AG20443 (cell line): Measurements from ENCODE around the gene TMEM239.
"Not testable (repeated sequence)": the region's sequence is repeated elsewhere in the genome, so short reads cannot be mapped to it uniquely, and the experiment has no call there.

Experiments used
- DNase-seq: peaks from one replicate; pipeline ENCODE4 v3.0.0; 2012; ENCODE audit warnings: low spot score, mixed read lengths

TMEM239 gene

DNA sequence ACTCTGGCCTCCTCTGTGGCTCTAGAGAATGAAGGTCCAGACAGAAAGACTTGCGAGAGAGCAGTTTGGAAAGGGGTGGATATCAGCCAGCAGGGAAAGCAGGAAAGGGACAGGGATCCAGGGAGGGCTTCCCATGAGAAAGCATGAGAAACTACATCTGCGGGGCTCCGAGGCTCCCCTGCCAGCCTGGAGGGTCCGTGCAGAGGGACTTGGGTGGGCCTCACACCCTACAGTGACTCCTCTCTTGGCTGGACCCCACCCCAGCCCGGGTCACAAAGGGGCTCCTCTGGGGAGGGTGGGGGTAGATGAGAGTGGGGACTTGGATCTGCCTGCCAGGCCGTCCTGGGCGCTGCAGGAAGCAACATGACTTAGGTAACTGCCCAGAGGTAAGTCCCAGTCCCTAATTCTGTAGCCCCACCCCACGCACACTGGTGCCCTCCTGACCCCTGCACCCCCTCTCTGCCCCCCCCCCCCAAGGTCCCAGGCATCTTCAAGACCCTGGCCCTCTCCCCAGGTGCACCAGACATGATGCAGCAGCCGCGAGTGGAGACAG lies at the start of gene TMEM239:
Gene TMEM239 (plus strand): TSS at position 335 of the 553 bp plus-strand sequence. CDS start 191 bp downstream, at position 526.
- DNase-seq = no peak

DNA sequence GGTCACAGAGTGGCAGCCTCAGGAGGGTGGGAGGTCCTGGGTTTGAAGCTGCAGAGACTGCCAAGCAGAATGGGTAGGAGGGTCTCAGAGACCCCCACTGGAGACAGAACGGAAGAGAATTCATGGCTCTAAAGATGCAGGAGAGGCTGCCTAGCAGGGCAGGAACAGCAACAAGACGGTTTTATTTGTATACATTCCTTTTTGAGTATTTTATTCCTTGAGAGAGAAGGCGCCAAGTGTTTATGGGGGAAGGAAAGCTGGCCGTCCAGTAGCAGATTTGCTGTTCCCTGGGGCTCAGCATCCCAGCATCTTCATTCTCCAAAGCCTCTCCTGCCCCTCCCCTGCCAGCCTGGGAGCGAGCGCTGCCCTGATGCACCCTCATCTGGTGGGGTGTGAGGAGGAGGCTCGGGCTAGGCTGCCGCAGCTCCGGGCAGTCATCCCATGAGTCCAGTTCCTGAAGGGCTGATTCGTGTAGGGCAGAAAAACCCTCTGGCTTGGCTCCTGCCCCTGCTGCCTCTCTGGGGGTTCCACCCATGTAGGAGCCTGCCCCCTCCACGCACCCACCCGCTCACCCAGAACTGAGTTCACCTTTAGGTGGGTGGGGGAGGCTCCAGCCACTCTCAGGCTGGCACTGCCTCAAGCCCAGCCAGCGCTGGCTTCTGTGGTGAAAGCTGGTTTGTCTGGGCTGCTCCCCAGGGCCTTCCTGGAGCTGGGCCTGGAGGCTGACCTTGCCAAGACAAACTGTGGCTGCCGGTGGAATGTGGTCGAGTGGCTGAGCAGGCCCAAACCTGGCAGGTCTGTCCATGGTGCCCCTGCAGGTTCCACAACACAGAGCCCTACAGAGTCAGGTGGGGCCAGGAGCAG lies 48.2 kb upstream of the TMEM239 start:
- DNase-seq = peak; percentile 80

DNA sequence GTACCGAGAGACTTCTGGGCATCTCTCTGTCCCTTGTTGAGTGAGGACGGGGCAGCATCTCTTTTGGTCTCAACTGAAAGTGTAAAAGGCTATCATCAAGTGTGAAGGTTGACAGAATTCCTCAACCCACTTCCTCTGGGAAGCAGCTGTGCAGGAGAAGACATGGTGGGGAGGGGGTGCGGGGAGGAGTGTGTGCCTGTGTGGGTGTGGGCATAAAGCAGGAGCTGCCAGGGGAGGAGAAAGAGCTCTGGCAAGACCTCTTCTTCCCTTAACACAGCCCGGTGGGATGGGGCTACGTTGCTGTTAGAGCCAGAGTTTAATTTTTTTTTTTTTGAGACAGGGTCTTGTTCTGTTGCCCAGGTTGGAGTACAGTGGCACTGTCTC lies 47.5 kb upstream of the TMEM239 start:
- no peak for DNase-seq

DNA sequence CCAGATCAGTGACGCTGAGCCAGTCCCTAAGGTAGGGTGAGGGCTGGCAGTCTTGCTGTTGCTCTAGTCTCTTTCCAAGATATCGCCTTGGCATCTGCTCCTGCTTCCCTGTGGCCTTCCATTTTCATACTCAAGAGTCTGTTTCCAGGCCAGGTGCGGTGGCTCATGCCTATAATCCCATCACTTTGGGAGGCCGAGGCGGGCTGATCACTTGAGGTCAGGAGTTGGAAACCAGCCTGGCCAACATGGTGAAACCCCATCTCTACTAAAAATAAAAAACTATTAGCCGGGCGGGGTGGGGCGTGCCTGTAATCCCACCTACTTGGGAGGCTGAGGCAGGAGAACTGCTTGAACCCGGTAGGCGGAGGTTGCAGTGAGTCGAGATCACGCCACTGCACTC lies 46.1 kb upstream of the TMEM239 start:
- DNase-seq = not testable (repeated sequence)

DNA sequence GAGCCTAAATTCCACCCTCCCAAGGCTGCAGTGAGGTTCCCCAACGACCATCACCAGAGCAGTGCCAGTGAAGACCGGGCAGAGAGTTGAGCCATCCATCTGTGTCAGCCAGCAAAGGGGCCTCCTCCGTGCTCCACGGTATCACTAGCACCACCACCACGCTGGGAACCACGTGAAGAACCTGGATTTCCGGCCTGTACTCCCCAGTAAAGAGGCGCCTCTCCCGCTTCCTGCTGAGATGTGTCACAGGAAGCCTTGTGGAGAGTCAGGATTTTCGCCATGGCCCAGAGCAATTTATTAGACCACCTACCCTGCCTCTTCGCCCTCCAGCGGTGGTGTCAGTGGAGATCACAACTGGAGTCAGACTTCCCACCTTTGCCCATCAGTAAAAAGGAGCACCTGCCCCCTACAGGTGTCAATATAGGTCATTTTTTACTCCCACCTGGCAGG lies 44.5 kb upstream of the TMEM239 start:
- peak; percentile 5 for DNase-seq

DNA sequence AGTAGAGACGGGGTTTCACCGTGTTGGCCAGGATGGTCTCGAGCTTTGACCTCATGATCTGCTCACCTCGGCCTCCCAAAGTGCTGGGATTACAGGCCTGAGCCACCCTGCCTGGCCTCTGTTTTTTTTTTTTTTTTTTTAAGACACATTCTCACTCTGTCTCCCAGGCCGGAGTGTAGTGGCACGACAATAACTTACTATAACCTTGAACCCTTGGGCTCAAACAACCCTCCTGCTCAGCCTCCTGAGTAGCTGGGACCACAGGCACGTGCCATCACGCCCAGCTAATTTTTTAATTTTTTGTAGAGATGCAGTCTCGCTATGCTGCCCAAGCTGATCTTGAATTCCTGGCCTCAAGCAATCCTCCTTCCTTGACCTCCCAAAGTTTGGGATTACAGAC lies 42.4 kb upstream of the TMEM239 start:
- no peak for DNase-seq

DNA sequence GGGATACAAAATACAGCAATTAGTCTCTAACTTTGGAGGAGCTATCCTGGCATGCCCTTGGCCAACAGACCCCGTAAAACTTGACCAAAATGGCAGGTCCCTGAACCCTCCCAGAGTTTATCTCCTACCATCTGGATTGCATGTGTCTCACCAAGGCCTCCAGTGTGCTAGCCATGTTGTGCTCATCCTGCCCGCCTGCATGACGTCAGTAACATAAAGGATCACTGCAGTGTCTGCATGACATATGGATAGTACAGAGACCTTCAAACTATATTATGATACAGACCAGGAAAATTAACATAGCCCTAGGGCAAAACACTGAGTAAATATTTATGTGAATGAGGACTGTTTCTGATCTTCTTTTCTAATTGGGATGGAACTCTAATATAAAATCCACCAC lies 41.0 kb upstream of the TMEM239 start:
- DNase-seq = no peak

DNA sequence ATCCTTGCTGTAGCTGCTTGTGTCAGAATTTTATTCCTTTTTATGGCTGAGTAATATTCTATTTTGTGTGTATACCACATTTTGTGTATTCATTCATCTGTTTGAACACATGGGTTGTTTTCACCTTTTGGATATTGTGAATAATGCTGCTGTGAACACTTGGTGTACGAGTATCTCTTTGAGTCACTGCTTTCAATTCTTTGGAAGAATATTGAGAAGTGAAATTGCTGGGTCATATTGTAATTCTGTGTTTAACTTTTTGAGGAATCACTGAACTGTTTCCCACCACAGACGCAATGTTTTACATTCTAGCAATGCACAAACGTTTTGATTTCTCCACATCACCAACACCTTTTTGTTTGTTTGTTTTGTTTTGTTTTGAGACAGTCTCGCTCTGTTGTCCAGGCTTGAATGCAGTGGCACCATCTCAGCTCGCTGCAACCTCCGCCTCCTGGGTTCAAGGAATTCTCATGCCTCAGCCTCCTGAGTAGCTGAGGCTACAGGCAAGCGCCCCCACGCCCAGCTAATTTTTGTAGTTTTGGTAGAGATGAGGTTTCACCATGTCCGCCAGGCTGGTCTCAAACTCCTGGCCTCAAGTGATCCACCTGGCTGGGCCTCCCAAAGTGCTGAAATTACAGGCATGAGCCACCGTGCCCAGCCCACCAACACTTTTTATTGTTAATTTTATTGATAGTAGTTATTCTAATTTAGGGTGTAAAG lies 37.4 kb upstream of the TMEM239 start:
- no peak for DNase-seq

DNA sequence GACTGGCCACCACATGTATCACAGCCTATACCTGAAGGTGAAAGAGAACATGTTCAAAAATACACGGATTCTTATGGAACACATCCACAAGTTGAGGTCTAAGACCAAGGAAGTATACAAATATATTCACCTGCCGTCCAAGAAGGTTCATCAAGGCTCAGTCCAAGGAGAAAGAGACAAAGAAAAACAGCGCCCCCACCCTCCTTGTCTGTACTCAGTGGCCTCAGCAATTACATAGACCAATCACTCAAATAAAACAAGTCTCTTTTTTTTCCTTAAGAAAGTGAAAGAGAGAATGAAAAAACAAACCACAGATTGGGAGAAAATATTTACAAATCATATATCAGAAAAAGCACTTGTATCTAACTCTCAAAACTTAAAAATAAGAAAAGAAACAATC lies 35.2 kb upstream of the TMEM239 start:
- no peak for DNase-seq

DNA sequence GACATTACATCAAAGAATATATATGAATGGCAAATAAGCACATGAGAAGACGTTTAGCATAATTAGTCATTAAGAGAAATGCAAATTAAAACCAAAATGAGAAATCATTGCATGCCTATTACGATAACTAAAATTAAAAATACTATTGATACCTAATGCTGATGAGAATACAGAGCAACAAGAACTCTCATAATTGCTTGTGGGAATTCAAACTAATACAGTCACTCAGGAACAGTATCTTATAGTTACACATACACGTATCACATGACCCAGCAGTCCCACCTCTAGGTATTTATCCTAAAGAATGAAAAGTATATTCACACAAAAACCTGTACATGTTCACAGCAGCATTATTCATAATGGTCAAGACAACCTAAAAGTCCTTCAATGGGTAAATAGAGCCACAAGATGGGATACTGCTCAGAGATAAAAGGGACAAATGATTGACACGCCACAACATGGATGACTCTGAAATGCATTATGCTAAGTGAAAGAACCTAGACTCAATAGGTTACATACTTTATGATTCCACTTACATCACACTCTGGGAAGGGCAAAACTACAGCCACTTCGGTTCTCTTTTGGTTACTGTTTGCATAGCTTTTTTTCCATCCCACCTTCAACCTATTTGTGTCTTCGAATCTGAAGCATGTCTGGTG lies 32.1 kb upstream of the TMEM239 start:
- no peak for DNase-seq

DNA sequence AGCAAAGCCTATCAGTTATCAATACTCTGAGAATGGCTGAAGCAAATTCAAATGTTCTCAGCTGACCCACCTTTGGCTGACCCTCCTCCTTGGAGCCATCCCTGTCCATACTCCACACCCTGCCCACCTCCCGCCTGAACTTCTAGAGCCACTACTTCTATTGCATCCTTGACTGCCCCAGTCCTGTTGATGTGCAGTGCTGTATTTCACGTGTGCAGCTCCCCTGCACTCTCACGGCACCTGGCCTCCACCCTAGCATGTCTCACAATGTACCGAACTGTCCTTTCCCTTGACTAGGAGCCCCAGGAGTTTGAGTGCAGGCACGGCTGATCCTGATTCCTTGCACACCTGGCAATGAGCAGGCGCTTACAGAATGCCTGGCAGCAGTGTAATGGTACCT lies 22.7 kb upstream of the TMEM239 start:
- peak; percentile 3 for DNase-seq

DNA sequence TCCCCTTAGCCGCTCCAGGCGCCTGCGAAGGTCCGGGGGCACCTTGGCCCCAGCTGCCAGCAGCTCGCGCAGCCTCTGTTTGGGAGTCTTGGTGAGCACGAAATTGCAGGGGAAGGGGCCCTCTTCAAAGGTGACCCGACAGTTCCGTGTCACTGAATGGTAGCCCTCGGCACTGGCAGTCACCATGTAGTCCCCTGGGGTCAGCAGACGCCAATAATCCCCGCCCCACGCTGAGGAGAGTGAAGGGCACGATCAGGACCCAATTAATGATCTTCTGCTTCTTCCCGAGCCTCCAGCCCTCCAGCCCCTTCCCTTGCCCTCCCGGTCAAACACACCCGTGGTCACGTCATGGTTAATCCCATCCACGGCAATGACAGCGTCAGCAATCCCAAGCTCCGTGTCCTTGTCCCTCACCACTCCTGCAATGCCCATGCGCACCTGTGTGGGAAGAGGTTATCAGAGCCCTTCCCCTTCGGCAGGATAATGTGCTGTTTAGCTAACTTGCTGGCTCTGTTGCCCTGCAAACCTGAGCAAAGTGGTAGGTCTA lies 21.9 kb upstream of the TMEM239 start:
- peak; percentile 6 for DNase-seq

DNA sequence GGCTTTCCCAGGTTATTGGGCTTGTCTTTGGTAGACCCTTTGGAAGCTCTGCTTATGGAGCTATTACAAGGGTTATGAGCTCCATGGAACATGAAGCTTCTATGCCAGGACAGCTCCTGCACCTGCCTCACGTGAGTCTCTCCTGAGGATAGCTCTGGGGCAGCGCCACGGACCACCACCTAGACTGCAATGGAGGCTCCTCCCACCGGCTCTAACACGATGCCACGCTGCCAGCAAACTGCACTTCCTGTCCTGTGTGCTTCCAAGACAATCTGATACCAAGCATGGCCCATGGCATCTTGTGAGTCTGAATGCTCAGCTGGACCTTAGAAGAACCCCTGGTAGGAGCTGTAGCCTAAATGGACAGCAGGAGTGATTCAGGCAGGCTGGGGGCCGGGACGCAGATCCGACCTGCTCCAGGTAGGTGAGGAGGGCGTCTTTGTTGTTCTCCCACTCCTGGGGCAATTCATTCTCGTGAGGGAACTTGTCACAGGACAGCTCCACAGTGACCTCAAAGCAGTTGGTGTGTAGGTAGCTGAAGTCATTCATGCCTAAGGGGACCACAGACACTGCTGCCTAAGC lies 21.2 kb upstream of the TMEM239 start:
- DNase-seq = peak; percentile 5

DNA sequence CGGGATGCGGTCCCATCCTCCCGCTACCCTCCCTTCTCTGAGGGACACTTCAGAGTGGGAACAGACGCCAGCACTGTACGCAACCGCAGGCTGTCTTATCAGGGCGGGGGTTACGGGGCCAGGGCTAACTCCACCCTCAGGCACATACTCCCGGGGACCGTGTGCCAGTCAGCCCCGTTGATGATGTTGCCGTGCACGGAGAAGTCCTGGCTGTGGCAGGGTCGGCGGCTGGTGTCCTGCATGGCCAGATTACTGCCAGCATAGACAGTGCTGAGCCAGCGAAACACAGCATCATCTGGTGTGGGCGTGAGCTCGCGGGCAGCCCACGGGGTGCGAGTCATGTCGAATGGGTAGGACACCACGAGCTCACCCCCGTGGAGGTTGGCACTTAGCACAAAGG lies 20.7 kb upstream of the TMEM239 start:
- DNase-seq = peak; percentile 5

DNA sequence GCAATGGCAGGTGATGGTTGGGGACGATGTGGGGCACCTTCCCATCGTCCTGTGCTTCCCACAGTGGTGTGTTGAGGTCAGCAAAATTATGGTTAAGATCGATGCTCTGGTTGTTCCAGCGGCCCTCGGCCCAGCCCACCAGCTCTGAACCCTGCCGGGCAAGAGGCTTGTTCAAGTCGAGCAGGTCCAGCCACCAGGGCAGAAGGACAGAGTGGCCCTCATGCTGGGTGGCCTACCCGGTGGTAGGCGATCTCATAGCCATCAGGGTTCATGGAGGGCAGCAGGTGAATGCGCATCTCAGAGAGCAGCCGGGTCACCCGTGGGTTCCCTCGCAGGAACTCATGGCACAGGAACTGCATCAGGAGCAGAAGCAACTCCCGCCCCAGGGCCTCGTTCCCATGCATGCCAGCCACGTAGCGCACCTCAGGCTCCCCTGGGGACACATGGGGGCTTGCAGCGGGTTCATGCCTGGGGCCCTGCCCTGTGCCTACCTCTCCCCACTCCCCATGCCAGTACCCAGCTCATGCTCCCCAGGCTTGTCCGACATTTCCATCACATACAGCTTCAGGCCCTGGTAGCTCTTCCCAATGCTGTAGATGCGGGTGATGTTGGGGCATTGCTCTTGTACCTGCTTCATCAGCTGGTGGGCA lies 20.0 kb upstream of the TMEM239 start:
- DNase-seq = peak; percentile 4

DNA sequence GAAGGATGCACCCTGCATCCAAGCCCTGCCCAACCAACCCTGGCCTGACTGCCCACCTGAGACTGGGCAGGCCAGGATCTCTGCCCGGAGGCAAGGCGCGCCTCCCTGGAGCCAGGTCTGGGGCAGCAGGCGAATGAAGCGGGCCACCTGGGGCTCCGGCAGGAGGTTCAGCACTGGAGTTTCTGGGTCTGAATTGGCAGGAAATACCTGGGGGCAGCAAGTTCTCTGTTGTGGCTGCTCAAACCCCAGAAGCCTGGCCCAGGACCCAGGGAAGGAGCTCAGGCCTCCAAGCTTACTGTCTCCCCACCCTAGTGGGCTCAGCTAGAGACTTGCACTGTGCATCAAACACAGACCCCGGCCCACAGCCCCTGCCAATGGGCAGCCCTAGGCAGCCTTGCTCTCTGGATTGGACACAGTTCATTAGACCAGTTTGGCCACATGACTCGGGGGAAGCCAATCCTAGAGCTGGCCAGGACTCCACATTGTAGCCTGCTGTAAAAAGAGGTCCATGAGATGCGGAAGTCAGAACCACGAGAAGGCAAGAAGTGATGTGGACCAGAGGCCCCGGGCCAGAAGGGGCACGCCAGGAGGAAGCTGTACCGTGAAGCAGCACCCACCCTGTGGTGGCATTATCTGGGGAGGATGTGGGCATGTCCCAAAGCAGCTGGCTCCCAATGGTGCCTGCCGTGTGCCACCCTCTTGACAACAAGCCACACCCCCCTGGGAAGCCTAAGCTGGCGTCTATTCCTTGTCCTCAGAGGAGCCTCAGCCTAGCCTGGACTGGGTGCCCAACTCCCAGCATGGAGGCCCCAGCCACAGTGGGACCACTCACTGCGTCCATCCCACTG lies 18.8 kb upstream of the TMEM239 start:
- peak; percentile 12 for DNase-seq

DNA sequence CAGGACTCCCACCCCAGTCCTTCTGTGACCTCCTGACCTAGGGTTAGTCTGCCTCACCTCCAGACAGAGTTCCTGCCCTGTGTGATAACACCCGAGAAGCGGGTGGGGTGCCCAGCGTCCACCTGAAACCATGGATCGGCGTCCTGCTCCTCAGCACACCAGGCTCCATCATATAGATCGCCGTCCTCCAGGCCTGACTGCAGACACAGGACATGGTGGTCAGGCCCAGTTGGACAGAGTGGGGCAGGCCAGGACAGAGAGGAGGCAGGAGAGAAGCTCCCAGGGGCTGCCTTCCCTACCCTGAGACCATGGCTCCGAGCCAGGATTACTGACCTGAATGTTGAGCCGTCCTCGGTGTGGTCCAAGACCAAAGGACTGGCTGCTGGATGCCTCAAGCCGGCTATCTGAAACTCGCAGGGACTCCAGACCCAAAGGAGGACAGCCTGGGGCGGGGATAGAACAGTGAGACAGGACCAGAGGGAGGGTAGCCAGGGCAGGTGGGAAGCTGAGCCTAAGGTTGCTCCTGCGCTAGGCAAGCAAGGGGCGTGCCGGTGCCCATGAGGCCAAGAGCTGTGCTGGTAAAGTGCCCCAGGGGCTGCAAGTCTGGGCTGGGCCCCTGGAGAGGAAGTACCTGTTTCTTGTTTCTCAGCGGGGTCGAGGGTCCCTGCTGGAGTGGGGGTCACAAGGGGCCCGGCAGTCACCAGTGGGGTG lies 17.9 kb upstream of the TMEM239 start:
- peak; percentile 9 for DNase-seq

DNA sequence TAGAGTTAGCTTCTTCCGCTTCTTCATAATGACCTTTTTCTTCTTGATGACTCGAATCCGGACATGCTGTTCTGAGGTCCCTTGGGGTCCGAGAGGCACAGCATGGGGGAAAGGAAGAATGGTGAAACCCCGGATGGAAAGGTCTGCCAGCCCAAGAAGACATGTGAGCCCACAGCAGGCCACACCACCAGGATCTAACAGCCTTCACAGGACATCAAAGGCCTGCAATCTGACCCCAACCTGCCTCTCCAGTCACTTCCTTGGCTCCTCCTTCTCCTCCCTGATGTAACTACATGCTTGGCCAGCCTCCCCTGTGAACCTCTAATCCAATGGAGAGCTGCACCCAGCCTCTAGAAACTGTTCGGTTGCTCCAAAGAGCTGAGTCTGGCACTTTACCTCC lies 17.4 kb upstream of the TMEM239 start:
- peak; percentile 41 for DNase-seq

DNA sequence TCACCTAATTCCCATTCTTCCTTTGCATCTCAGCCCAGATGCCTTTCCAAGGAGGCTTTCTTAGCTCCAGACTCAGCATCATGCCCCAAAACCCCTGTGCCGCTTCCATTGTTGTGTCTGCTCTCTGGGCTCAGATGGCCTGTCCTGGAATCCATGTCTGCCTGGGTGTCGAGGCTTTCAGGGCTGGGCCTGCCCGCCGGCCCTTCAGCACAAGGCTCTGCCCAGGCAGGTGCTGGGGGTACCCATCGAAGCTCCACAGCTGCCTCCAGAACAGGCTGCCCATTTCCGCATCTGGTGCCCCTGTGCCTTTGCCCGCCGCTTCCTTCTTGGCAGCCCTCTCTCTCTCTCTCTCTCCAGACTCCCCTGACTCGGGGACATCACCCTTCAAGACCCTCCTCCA lies 16.9 kb upstream of the TMEM239 start:
- peak; percentile 11 for DNase-seq
